Gastrocnemius medialis (tissue), 4 donors: ENCODE results near the gene STH. TPM values are rescaled to one million over a fixed set of nuclear protein-coding genes. Genes with fewer than 3 reads are reported as not detected.

Source experiments
- ATAC-seq, 2 donors: fragments of 150-250 bp; one replicate each; pipeline ENCODE4 v1.9.1; 2016
- DNase-seq, 2 donors: peaks; one replicate each; pipeline ENCODE4 v3.0.0-alpha.2; 2019
- H3K27ac ChIP-seq, 4 donors: fragments of 200-600 bp; sonication (generic); 1 replicate in 1 of 4; 2 replicates in 3 of 4; pipeline ENCODE4 v1.5.1; 2016 to 2018; ENCODE audit warnings: mild to moderate bottlenecking in 2 of 4, moderate library complexity in 1 of 4
- H3K27me3 ChIP-seq, 3 donors: fragments of 200-600 bp; sonication (generic) in 2 of 3; 1 replicate in 1 of 3; 2 replicates in 2 of 3; pipeline versions ENCODE4 v1.5.1 to v1.6.0; 2016 to 2019; ENCODE audit warnings: mild to moderate bottlenecking in 1 of 3, moderate library complexity in 1 of 3
- H3K36me3 ChIP-seq, 2 donors: fragments of 200-600 bp; sonication (generic) in 1 of 2; one replicate each; pipeline ENCODE4 v1.5.1; 2017 to 2018
- H3K4me1 ChIP-seq, 2 donors: fragments of 200-600 bp; sonication (generic) in 1 of 2; one replicate each; pipeline ENCODE4 v1.5.1; 2016 to 2017; ENCODE audit warnings: mild to moderate bottlenecking in 2 of 2
- H3K4me3 ChIP-seq, 4 donors: fragments of 200-600 bp; sonication (generic) in 3 of 4; 1 replicate in 1 of 4; 2 replicates in 3 of 4; pipeline ENCODE4 v1.5.1; 2016 to 2019; ENCODE audit warnings: mild to moderate bottlenecking in 2 of 4
- H3K9me3 ChIP-seq, 3 donors: fragments of 200-600 bp; sonication (generic) in 2 of 3; 1 replicate in 1 of 3; 2 replicates in 2 of 3; pipeline ENCODE4 v1.5.1; 2016 to 2019
- CTCF ChIP-seq, 5 experiments: fragments of 450-650 bp in 3 of 5; fragments of 200-600 bp in 2 of 5; sonication (generic) in 2 of 5; IDR thresholded peaks in 4 of 5; conservative IDR thresholded peaks in 1 of 5; 1 replicate in 4 of 5; 2 replicates in 1 of 5; pipeline ENCODE4 v1.5.1; 2016 to 2019; ENCODE audit warnings: antibody characterized with exemption in 5 of 5, mild to moderate bottlenecking in 3 of 5, moderate library complexity in 3 of 5
- POLR2A ChIP-seq, 2 donors: fragments of 450-650 bp; IDR thresholded peaks; one replicate each; pipeline ENCODE4 v1.6.1; 2017; ENCODE audit warnings: antibody characterized with exemption in 2 of 2, mild to moderate bottlenecking in 2 of 2, moderate library complexity in 2 of 2
- in situ Hi-C, 4 donors: fragments of 200-750 bp; cut with MboI; loops; one replicate each; pipeline versions ENCODE4 v1.15.0 to v1.8.0; 2017; ENCODE audit warnings: low sequenced_read_pairs in 4 of 4
- intact Hi-C: fragments of 100-400 bp; cut with DNase I; formaldehyde crosslinking; loops from one replicate; pipeline ENCODE4 v1.15.1; 2023; ENCODE audit warnings: low total_unique reads
- total RNA-seq, 4 donors: library from RNA; depleted of rRNA; stranded (reverse); fragments of >200 nt; gene quantifications; one replicate each; pipeline versions ENCODE4 v1.1.0 to v1.2.3, GENCODE V29; 2016

Gene STH
- total RNA-seq, 4 donors from 2014 or later = not detected

DNA sequence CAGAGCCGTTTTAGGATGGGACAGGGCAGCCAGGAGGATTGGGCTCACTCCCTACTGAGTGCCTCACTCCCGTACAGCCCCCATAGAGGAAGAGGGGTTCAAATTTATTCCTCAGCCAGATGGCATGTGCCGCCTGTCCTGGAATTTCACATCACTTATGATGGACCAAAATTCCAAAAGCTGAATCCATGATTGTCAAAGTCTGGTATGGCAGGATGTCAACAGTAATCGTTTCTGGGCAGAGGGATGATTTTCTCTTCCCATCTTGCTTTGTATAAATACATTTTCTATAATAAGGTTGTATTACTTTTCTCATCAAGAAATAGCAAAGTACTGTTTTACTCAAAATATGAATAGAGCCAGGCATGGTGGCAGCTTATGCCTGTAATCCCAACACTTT lies 38.7 kb upstream of the STH start:
- Histone ChIP-seq H3K36me3 (peaks cover 0 to 8% of the 10 kb centered on the region in 2 donors), H3K9me3 (no peaks in the 10 kb centered on the region), H3K4me3 (no peak overlapping the region), H3K27me3 (no peaks in the 10 kb centered on the region), H3K4me1 (peaks cover 0 to 10% of the 10 kb centered on the region in 2 donors), H3K27ac (no peak overlapping the region)
- in situ Hi-C loops = loop anchor here in 2 of 4 donors (25.0 kb wide), 1 partner anchor 323 kb away; no protein-coding TSS in a partner anchor
- no peak for DNase-seq
- TF ChIP-seq CTCF (IDR thresholded peaks at IDR 0.05 in 4 of 5, conservative IDR thresholded peaks at IDR 0.05 in 1 of 5) = no peak
- no peak for TF ChIP-seq POLR2A (IDR thresholded peaks at IDR 0.05)
- intact Hi-C loops = no loop called here
- peak in 1 of 2 donors; percentile 15 for ATAC-seq

- no peak overlapping the region for H3K4me3 ChIP-seq
- ATAC-seq = no peak
- in situ Hi-C loops (loop anchor here in 2 of 4 donors (25.0 kb wide), 1 partner anchor 324 kb away; no protein-coding TSS in a partner anchor), intact Hi-C loops (no loop called here)
- H3K27ac ChIP-seq = no peak overlapping the region
- H3K27me3 ChIP-seq = no peaks in the 10 kb centered on the region
- H3K9me3 ChIP-seq = no peaks in the 10 kb centered on the region
- no peak for DNase-seq
- peaks cover 0 to 8% of the 10 kb centered on the region in 2 donors for H3K36me3 ChIP-seq
- TF ChIP-seq CTCF (IDR thresholded peaks at IDR 0.05 in 4 of 5, conservative IDR thresholded peaks at IDR 0.05 in 1 of 5) = no peak
- peaks cover 7 to 18% of the 10 kb centered on the region in 2 donors for H3K4me1 ChIP-seq
Observed at GRCh38 chr17:45961206-45961605, 37.8 kb upstream of the STH start.

DNA sequence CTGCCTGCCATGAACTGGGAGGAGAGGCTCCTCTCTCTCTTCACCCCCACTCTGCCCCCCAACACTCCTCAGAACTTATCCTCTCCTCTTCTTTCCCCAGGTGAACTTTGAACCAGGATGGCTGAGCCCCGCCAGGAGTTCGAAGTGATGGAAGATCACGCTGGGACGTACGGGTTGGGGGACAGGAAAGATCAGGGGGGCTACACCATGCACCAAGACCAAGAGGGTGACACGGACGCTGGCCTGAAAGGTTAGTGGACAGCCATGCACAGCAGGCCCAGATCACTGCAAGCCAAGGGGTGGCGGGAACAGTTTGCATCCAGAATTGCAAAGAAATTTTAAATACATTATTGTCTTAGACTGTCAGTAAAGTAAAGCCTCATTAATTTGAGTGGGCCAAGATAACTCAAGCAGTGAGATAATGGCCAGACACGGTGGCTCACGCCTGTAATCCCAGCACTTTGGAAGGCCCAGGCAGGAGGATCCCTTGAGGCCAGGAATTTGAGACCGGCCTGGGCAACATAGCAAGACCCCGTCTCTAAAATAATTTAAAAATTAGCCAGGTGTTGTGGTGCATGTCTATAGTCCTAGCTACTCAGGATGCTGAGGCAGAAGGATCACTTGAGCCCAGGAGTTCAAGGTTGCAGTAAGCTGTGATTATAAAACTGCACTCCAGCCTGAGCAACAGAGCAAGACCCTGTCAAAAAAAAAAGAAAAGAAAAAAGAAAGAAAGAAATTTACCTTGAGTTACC lies 36.7 kb upstream of the STH start:
- no peak overlapping the region for H3K27ac ChIP-seq
- intact Hi-C loops = no loop called here
- no peak for ATAC-seq
- no peak for DNase-seq
- peaks cover 0 to 8% of the 10 kb centered on the region in 2 donors for H3K36me3 ChIP-seq
- peaks cover 18 to 30% of the 10 kb centered on the region in 2 donors for H3K4me1 ChIP-seq
- H3K4me3 ChIP-seq = no peak overlapping the region
- no peak for TF ChIP-seq POLR2A (IDR thresholded peaks at IDR 0.05)
- TF ChIP-seq CTCF (IDR thresholded peaks at IDR 0.05 in 4 of 5, conservative IDR thresholded peaks at IDR 0.05 in 1 of 5) = no peak
- in situ Hi-C loops = loop anchor here in 2 of 4 donors (25.0 kb wide), 1 partner anchor 325 kb away; no protein-coding TSS in a partner anchor
- no peaks in the 10 kb centered on the region for H3K9me3 ChIP-seq
- no peaks in the 10 kb centered on the region for H3K27me3 ChIP-seq

DNA sequence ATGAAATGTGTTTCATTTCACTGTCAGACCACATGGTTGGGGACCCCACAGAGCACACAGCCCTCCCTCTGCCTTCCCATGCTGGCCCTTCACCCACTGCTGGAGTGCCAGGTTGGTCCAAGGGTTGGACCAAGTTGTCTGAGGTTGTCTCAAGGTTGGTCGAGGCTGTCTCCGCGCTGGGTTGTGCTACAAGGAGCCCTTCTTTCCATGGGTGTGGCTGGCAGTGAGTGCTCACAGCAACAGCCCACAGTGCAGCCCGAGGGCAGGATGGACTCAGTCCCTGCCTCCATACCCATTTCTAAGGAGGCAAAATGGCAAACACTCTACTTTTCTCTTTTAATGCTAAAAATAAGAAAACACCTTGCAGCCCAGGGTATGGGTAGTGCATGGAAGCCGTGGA lies 35.8 kb upstream of the STH start:
- Histone ChIP-seq H3K4me1 (peaks cover 22 to 36% of the 10 kb centered on the region in 2 donors), H3K36me3 (peaks cover 0 to 8% of the 10 kb centered on the region in 2 donors), H3K27me3 (no peaks in the 10 kb centered on the region), H3K4me3 (no peak overlapping the region), H3K9me3 (no peaks in the 10 kb centered on the region), H3K27ac (no peak overlapping the region)
- TF ChIP-seq POLR2A (IDR thresholded peaks at IDR 0.05) = no peak
- no peak for TF ChIP-seq CTCF (IDR thresholded peaks at IDR 0.05 in 4 of 5, conservative IDR thresholded peaks at IDR 0.05 in 1 of 5)
- no peak for DNase-seq
- intact Hi-C loops = no loop called here
- in situ Hi-C loops = loop anchor here in 2 of 4 donors (25.0 kb wide), 1 partner anchor 326 kb away; no protein-coding TSS in a partner anchor
- no peak for ATAC-seq
